Measurements from ENCODE around the gene C17orf113.

DNA sequence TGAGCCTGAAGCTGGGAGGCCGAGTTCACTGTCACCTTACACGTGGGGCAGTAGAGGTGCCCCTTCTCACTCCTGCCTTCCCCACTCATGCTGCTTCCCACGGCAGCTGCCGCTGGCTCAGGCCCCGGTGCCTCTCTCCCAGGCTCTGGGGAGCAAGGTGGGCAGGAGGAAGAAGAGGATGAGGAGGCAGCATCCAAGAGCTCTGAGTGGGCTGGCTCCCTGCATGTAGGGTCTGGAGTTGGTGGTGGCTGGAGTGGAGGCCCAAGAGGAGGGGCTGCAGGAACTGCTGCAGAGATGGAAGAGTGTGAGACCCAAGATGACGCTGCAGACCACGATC is 21.6 kb downstream of the C17orf113 start:
- TF ChIP-seq, protein P1, sequence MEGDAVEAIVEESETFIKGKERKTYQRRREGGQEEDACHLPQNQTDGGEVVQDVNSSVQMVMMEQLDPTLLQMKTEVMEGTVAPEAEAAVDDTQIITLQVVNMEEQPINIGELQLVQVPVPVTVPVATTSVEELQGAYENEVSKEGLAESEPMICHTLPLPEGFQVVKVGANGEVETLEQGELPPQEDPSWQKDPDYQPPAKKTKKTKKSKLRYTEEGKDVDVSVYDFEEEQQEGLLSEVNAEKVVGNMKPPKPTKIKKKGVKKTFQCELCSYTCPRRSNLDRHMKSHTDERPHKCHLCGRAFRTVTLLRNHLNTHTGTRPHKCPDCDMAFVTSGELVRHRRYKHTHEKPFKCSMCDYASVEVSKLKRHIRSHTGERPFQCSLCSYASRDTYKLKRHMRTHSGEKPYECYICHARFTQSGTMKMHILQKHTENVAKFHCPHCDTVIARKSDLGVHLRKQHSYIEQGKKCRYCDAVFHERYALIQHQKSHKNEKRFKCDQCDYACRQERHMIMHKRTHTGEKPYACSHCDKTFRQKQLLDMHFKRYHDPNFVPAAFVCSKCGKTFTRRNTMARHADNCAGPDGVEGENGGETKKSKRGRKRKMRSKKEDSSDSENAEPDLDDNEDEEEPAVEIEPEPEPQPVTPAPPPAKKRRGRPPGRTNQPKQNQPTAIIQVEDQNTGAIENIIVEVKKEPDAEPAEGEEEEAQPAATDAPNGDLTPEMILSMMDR (IDR thresholded peaks at IDR 0.05), result no peak
- TF ChIP-seq POLR2A (IDR thresholded peaks at IDR 0.05), result no peak
- TF ChIP-seq EP300 (IDR thresholded peaks at IDR 0.05), result no peak
